ENCODE results near the gene FLVCR2. TPM values are rescaled to one million over a fixed set of nuclear protein-coding genes. Genes with fewer than 3 reads are reported as not detected.

FLVCR2 gene
- total RNA-seq, 1 experiment from 2014 or later, result 12.4 TPM

GRCh38 chr14:75640876-75641275, 62.5 kb downstream of the FLVCR2 start:
- Histone ChIP-seq H2AFZ (no peak overlapping the region), H3F3A (ENCODE audit: insufficient read depth, low read depth) (peaks cover 9% of the 10 kb centered on the region; the same call in 1 of the 2 replicates), H3K4me1 (replicated peaks; ENCODE audit: insufficient read depth) (peaks cover 23% of the 10 kb centered on the region), H3K36me3 (ENCODE audit: low read depth) (no peaks in the 10 kb centered on the region), H3K9me3 (ENCODE audit: insufficient read depth, low read depth) (no peaks in the 10 kb centered on the region), H3K4me2 (no peak overlapping the region), H3K9me2 (ENCODE audit: insufficient read depth) (no peaks in the 10 kb centered on the region), H3K4me3 (no peak overlapping the region), H4K20me1 (ENCODE audit: insufficient read depth) (no peaks in the 10 kb centered on the region), H3K27ac (no peak overlapping the region), H3K27me3 (ENCODE audit: insufficient read depth, low read depth) (no peaks in the 10 kb centered on the region), H3K79me2 (ENCODE audit: low read depth) (no peaks in the 10 kb centered on the region)
- intact Hi-C loops (cut with micrococcal nuclease; ENCODE audit: unreplicated experiment), result no loop called here
- TF ChIP-seq EZH2 (IDR thresholded peaks at IDR 0.05; ENCODE audit: low read depth) (no peak), CTCF (conservative IDR thresholded peaks at IDR 0.05) (no peak)
- no TSS peak for BruUV-seq (replicated peaks)
- ChIA-PET CTCF (interaction anchor here (0.8 kb wide), 1 partner anchor 16 kb away, joined by 8 read pairs; no protein-coding TSS in a partner anchor), POLR2A (ENCODE audit: unreplicated experiment) (interaction anchor here (0.5 to 0.6 kb wide), 2 partner anchors 37 to 193 kb away, joined by 3 read pairs; no protein-coding TSS in a partner anchor)
- no peak for DNase-seq

GRCh38 chr14:75643985-75644384, 65.6 kb downstream of the FLVCR2 start:
- Histone ChIP-seq H3K4me2 (no peak overlapping the region), H3K27ac (no peak overlapping the region), H3K4me1 (replicated peaks; ENCODE audit: insufficient read depth) (peaks cover 43% of the 10 kb centered on the region), H4K20me1 (ENCODE audit: insufficient read depth) (no peaks in the 10 kb centered on the region), H2AFZ (no peak overlapping the region), H3K9me2 (ENCODE audit: insufficient read depth) (no peaks in the 10 kb centered on the region), H3K27me3 (ENCODE audit: insufficient read depth, low read depth) (no peaks in the 10 kb centered on the region), H3K36me3 (ENCODE audit: low read depth) (no peaks in the 10 kb centered on the region), H3K79me2 (ENCODE audit: low read depth) (no peaks in the 10 kb centered on the region), H3F3A (ENCODE audit: insufficient read depth, low read depth) (peaks cover 26% of the 10 kb centered on the region), H3K9me3 (ENCODE audit: insufficient read depth, low read depth) (no peaks in the 10 kb centered on the region), H3K4me3 (no peak overlapping the region)
- TF ChIP-seq EZH2 (IDR thresholded peaks at IDR 0.05; ENCODE audit: low read depth) (no peak), CTCF (conservative IDR thresholded peaks at IDR 0.05) (no peak)
- DNase-seq, result no peak
- ChIA-PET CTCF (no interaction called here), POLR2A (ENCODE audit: unreplicated experiment) (no interaction called here)
- intact Hi-C loops (cut with micrococcal nuclease; ENCODE audit: unreplicated experiment), result no loop called here
- no TSS peak for BruUV-seq (replicated peaks)

GRCh38 chr14:75645056-75645455, 66.6 kb downstream of the FLVCR2 start:
- ChIA-PET CTCF (no interaction called here), POLR2A (ENCODE audit: unreplicated experiment) (interaction anchor here (0.6 to 0.8 kb wide), 2 partner anchors 10 to 21 kb away, joined by 5 to 9 read pairs; no protein-coding TSS in a partner anchor)
- Histone ChIP-seq H3F3A (ENCODE audit: insufficient read depth, low read depth) (peaks cover 36% of the 10 kb centered on the region), H3K27ac (no peak overlapping the region), H2AFZ (no peak overlapping the region), H3K4me3 (no peak overlapping the region), H3K36me3 (ENCODE audit: low read depth) (0 out of 2 replicates have a peak, but pooled peaks cover 8% of the 10 kb centered on the region), H3K79me2 (ENCODE audit: low read depth) (no peaks in the 10 kb centered on the region), H3K9me2 (ENCODE audit: insufficient read depth) (no peaks in the 10 kb centered on the region), H3K4me1 (replicated peaks; ENCODE audit: insufficient read depth) (peaks cover 52% of the 10 kb centered on the region), H3K9me3 (ENCODE audit: insufficient read depth, low read depth) (no peaks in the 10 kb centered on the region), H3K4me2 (no peak overlapping the region), H4K20me1 (ENCODE audit: insufficient read depth) (no peaks in the 10 kb centered on the region), H3K27me3 (ENCODE audit: insufficient read depth, low read depth) (no peaks in the 10 kb centered on the region)
- no peak for TF ChIP-seq EZH2 (IDR thresholded peaks at IDR 0.05; ENCODE audit: low read depth)
- no peak for TF ChIP-seq CTCF (conservative IDR thresholded peaks at IDR 0.05)
- no peak for DNase-seq
- intact Hi-C loops (cut with micrococcal nuclease; ENCODE audit: unreplicated experiment), result loop anchor here (5.0 kb wide), 1 partner anchor 38 kb away; no protein-coding TSS in a partner anchor
- BruUV-seq (replicated peaks), result no TSS peak

All from PC-9 (cell line).